ENCODE data around the gene LAGE3.

GRCh38 chrX:154509455-154509854 is 30.4 kb upstream of the LAGE3 start:
- TF ChIP-seq EZH2 (IDR thresholded peaks at IDR 0.05; ENCODE audit: insufficient read depth, poor library complexity, severe bottlenecking) = no peak
- TF ChIP-seq EZH2phosphoT487 (IDR thresholded peaks at IDR 0.05; ENCODE audit: insufficient read depth, low read depth) = no peak

All from GM23248 (cell line).